Vagina (tissue), 2 donors: ENCODE results near the gene NFATC4. TPM values are rescaled to one million over a fixed set of nuclear protein-coding genes. Genes with fewer than 3 reads are reported as not detected.

ENCODE experiments used
- DNase-seq, 2 donors: peaks; one replicate each; pipeline ENCODE4 v3.0.0-alpha.2; 2017; ENCODE audit errors: extremely low spot score in 2 of 2
- H3K27ac ChIP-seq: fragments of 200-600 bp; sonication (generic); one replicate; pipeline ENCODE4 v1.5.1; 2019
- H3K27me3 ChIP-seq: fragments of 200-600 bp; sonication (generic); one replicate; pipeline ENCODE4 v1.5.1; 2019
- H3K36me3 ChIP-seq, 2 donors: fragments of 200-600 bp; sonication (generic); one replicate each; pipeline ENCODE4 v1.5.1; 2017 to 2019
- H3K4me1 ChIP-seq: fragments of 200-600 bp; sonication (generic); one replicate; pipeline ENCODE4 v1.5.1; 2019
- H3K4me3 ChIP-seq, 2 donors: fragments of 200-600 bp; sonication (generic); 1 replicate in 1 of 2; 2 replicates in 1 of 2; pipeline ENCODE4 v1.5.1; 2016 to 2019
- H3K9me3 ChIP-seq: fragments of 200-600 bp; sonication (generic); one replicate; pipeline ENCODE4 v1.5.1; 2019
- CTCF ChIP-seq, 3 experiments: fragments of 450-650 bp in 2 of 3; fragments of 200-600 bp in 1 of 3; sonication (generic) in 1 of 3; IDR thresholded peaks; one replicate each; pipeline ENCODE4 v1.5.1; 2017 to 2019; ENCODE audit warnings: antibody characterized with exemption in 3 of 3, mild to moderate bottlenecking in 2 of 3, moderate library complexity in 2 of 3
- POLR2A ChIP-seq, 2 donors: fragments of 450-650 bp; IDR thresholded peaks; one replicate each; pipeline ENCODE4 v1.6.1; 2017; ENCODE audit warnings: antibody characterized with exemption in 2 of 2, mild to moderate bottlenecking in 2 of 2, moderate library complexity in 2 of 2
- POLR2AphosphoS5 ChIP-seq, 2 donors: sonication (generic); formaldehyde crosslinking; IDR thresholded peaks; one replicate each; pipeline ENCODE4 v1.9.0; 2017; ENCODE audit warnings: antibody characterized with exemption in 2 of 2, mild to moderate bottlenecking in 2 of 2, low read depth in 1 of 2; ENCODE audit not compliant: insufficient read depth in 1 of 2
- intact Hi-C: fragments of 100-400 bp; cut with DNase I; formaldehyde crosslinking; loops from one replicate; pipeline ENCODE4 v1.15.1; 2023
- total RNA-seq: library from RNA; depleted of rRNA; stranded (reverse); fragments of >200 nt; gene quantifications from one replicate; pipeline ENCODE4 v1.2.3, GENCODE V29; 2016

NFATC4 gene
- total RNA-seq, 1 donor from 2014 or later, result 47.9 TPM

- Histone ChIP-seq H3K36me3 (no peaks in the 10 kb centered on the region), H3K9me3 (no peaks in the 10 kb centered on the region), H3K4me3 (no peak overlapping the region), H3K27me3 (no peaks in the 10 kb centered on the region), H3K4me1 (peaks cover 33% of the 10 kb centered on the region), H3K27ac (no peak overlapping the region)
- DNase-seq, result no peak
- intact Hi-C loops, result no loop called here
- no peak for TF ChIP-seq CTCF (IDR thresholded peaks at IDR 0.05)
- peak in 1 of 2 donors; percentile 40 for TF ChIP-seq POLR2AphosphoS5 (IDR thresholded peaks at IDR 0.05; ENCODE audit: insufficient read depth in 1 of 2, low read depth in 1 of 2)
Measured at GRCh38 chr14:24329736-24330135, 38.2 kb upstream of the NFATC4 start.

- no peak for TF ChIP-seq POLR2AphosphoS5 (IDR thresholded peaks at IDR 0.05; ENCODE audit: insufficient read depth in 1 of 2, low read depth in 1 of 2)
- TF ChIP-seq CTCF (IDR thresholded peaks at IDR 0.05), result no peak
- TF ChIP-seq POLR2A (IDR thresholded peaks at IDR 0.05), result no peak
- Histone ChIP-seq H3K27me3 (no peaks in the 10 kb centered on the region), H3K9me3 (no peaks in the 10 kb centered on the region), H3K4me3 (no peak overlapping the region), H3K27ac (no peak overlapping the region), H3K4me1 (peaks cover 43% of the 10 kb centered on the region), H3K36me3 (no peaks in the 10 kb centered on the region)
- intact Hi-C loops, result no loop called here
- DNase-seq, result no peak
Measured at GRCh38 chr14:24330973-24331674, 36.9 kb upstream of the NFATC4 start.

GRCh38 chr14:24331731-24332267, 36.2 kb upstream of the NFATC4 start:
- Histone ChIP-seq H3K27ac (no peak overlapping the region), H3K4me1 (peaks cover 43% of the 10 kb centered on the region), H3K9me3 (no peaks in the 10 kb centered on the region), H3K27me3 (no peaks in the 10 kb centered on the region), H3K36me3 (no peaks in the 10 kb centered on the region), H3K4me3 (no peak overlapping the region)
- intact Hi-C loops, result loop anchor here (2.0 kb wide), 1 partner anchor 101 kb away; no protein-coding TSS in a partner anchor
- TF ChIP-seq POLR2A (IDR thresholded peaks at IDR 0.05) (no peak), POLR2AphosphoS5 (IDR thresholded peaks at IDR 0.05; ENCODE audit: insufficient read depth in 1 of 2, low read depth in 1 of 2) (no peak)
- DNase-seq, result no peak

- TF ChIP-seq CTCF (IDR thresholded peaks at IDR 0.05) (peak; percentile 38 to 81 (median 51)), POLR2AphosphoS5 (IDR thresholded peaks at IDR 0.05; ENCODE audit: insufficient read depth in 1 of 2, low read depth in 1 of 2) (peak in 1 of 2 donors; percentile 30), POLR2A (IDR thresholded peaks at IDR 0.05) (no peak)
- Histone ChIP-seq H3K4me3 (peak overlapping the region; percentile 28 to 33), H3K27ac (no peak overlapping the region), H3K4me1 (peaks cover 49% of the 10 kb centered on the region), H3K36me3 (no peaks in the 10 kb centered on the region), H3K9me3 (no peaks in the 10 kb centered on the region), H3K27me3 (no peaks in the 10 kb centered on the region)
- intact Hi-C loops, result loop anchor here (2.0 kb wide), 1 partner anchor 100 kb away; no protein-coding TSS in a partner anchor
- no peak for DNase-seq
Measured at GRCh38 chr14:24332268-24332993, 35.6 kb upstream of the NFATC4 start.

- Histone ChIP-seq H3K36me3 (peaks cover 0 to 9% of the 10 kb centered on the region in 2 donors), H3K4me1 (peaks cover 68% of the 10 kb centered on the region), H3K27me3 (no peaks in the 10 kb centered on the region), H3K9me3 (no peaks in the 10 kb centered on the region), H3K27ac (peak within 1 kb of the TSS; percentile 71), H3K4me3 (peak within 1 kb of the TSS; percentile 40 to 52)
- no peak for DNase-seq
- intact Hi-C loops, result no loop called here
- TF ChIP-seq POLR2AphosphoS5 (IDR thresholded peaks at IDR 0.05; ENCODE audit: insufficient read depth in 1 of 2, low read depth in 1 of 2) (peak in 1 of 2 donors; percentile 46), CTCF (IDR thresholded peaks at IDR 0.05) (no peak), POLR2A (IDR thresholded peaks at IDR 0.05) (no peak)
Measured at GRCh38 chr14:24334431-24335291, 33.3 kb upstream of the NFATC4 start, which contains the start of gene ADCY4. TSS of gene ADCY4 (minus strand) at chr14:24335071. CDS start at chr14:24334652, 419 bp downstream.
